GM19455 (cell line): Measurements from ENCODE around the gene CROCC.

ENCODE experiments used
- ATAC-seq: cut with Tn5 transposase; IDR thresholded peaks from one replicate; pipeline ENCODE4 v1.9.1; 2021; ENCODE audit not compliant: unreplicated experiment

Gene CROCC

GRCh38 chr1:16966282-16966681 lies 44.6 kb downstream of the CROCC start:
- ATAC-seq, result no peak

GRCh38 chr1:16967095-16967575 lies 45.4 kb downstream of the CROCC start:
- no peak for ATAC-seq

GRCh38 chr1:16967962-16968361 lies 46.2 kb downstream of the CROCC start:
- no peak for ATAC-seq

GRCh38 chr1:16968372-16968771 lies 46.6 kb downstream of the CROCC start:
- ATAC-seq, result no peak

- ATAC-seq, result no peak
Measured at GRCh38 chr1:16969057-16969611, 47.4 kb downstream of the CROCC start.

GRCh38 chr1:16969651-16970050 lies 47.9 kb downstream of the CROCC start:
- no peak for ATAC-seq

GRCh38 chr1:16970132-16970910 lies 48.6 kb downstream of the CROCC start:
- no peak for ATAC-seq

- ATAC-seq, result no peak
Measured at GRCh38 chr1:16971341-16972188, 49.8 kb downstream of the CROCC start.

GRCh38 chr1:16972189-16972895 lies 50.6 kb downstream of the CROCC start:
- no peak for ATAC-seq

GRCh38 chr1:16973215-16973614 lies 51.5 kb downstream of the CROCC start:
- ATAC-seq, result no peak

GRCh38 chr1:16975211-16975610 lies 53.5 kb downstream of the CROCC start:
- ATAC-seq, result no peak

GRCh38 chr1:16975838-16976237 lies 54.1 kb downstream of the CROCC start:
- no peak for ATAC-seq

GRCh38 chr1:16976966-16977365 lies 55.2 kb downstream of the CROCC start:
- ATAC-seq, result no peak

- no peak for ATAC-seq
Measured at GRCh38 chr1:16977377-16977776, 55.6 kb downstream of the CROCC start.

- no peak for ATAC-seq
Measured at GRCh38 chr1:16978139-16978538, 56.4 kb downstream of the CROCC start.

GRCh38 chr1:16978567-16979474 lies 57.1 kb downstream of the CROCC start:
- ATAC-seq, result no peak

- ATAC-seq, result no peak
Measured at GRCh38 chr1:16979475-16980327, 58.0 kb downstream of the CROCC start.

GRCh38 chr1:16980473-16981268 lies 58.9 kb downstream of the CROCC start, which contains the start of gene MFAP2:
Gene MFAP2, minus strand, starts transcription at chr1:16980620. Its CDS starts 2,347 bp downstream, at chr1:16978273.
- ATAC-seq, result no peak
